Measurements from ENCODE around the gene PITPNC1. TPM values are rescaled to one million over a fixed set of nuclear protein-coding genes. Genes with fewer than 3 reads are reported as not detected.

PITPNC1 gene
- total and polyA plus RNA-seq, 2 of the 13 experiments (the other 11 are each of a cell fraction or from before 2014, with no cell fraction given): 4.1 to 5.7 TPM

DNA sequence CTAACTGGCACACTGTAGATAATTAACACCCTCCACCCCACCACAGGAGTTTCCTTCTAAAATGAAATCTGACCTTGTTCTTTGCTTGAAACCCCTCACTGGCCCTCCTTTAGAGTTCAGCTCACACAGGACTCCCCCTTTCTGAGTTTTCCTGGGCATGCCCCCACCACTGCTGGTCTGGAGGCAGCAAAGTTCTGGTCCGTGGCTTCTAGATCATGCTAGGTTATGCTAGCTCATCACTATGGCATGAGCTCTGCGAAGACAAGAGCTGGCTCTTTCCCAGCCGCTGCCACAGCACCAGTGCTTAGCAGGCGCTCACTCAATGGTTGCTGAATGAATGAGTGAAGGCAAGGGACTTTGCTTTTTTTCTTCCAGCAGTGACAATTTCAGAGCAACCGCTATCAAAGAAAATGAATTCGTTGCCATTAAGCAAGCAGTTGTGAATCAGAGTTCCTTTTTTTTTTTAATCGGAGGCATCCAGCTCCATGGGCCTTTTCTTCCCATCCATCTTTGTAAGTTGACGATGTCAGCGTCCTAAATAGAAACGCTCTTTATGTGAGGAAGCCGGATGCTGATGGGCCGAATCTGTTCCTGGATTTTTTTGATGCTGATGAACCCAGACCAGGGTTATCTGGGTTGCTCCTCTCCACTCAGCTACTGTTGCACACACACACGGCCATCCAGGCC is 259.9 kb downstream of the PITPNC1 start:
- H3K4me3 ChIP-seq (replicated peaks in 1 of 3; ENCODE audit: insufficient read depth in 1 of 3, low read depth in 2 of 3, low read length in 3 of 3): no peak overlapping the region
- FAIRE-seq: no peak

More for the DNA sequence above, 259.9 kb downstream of the PITPNC1 start:
- TF ChIP-seq, protein P1, sequence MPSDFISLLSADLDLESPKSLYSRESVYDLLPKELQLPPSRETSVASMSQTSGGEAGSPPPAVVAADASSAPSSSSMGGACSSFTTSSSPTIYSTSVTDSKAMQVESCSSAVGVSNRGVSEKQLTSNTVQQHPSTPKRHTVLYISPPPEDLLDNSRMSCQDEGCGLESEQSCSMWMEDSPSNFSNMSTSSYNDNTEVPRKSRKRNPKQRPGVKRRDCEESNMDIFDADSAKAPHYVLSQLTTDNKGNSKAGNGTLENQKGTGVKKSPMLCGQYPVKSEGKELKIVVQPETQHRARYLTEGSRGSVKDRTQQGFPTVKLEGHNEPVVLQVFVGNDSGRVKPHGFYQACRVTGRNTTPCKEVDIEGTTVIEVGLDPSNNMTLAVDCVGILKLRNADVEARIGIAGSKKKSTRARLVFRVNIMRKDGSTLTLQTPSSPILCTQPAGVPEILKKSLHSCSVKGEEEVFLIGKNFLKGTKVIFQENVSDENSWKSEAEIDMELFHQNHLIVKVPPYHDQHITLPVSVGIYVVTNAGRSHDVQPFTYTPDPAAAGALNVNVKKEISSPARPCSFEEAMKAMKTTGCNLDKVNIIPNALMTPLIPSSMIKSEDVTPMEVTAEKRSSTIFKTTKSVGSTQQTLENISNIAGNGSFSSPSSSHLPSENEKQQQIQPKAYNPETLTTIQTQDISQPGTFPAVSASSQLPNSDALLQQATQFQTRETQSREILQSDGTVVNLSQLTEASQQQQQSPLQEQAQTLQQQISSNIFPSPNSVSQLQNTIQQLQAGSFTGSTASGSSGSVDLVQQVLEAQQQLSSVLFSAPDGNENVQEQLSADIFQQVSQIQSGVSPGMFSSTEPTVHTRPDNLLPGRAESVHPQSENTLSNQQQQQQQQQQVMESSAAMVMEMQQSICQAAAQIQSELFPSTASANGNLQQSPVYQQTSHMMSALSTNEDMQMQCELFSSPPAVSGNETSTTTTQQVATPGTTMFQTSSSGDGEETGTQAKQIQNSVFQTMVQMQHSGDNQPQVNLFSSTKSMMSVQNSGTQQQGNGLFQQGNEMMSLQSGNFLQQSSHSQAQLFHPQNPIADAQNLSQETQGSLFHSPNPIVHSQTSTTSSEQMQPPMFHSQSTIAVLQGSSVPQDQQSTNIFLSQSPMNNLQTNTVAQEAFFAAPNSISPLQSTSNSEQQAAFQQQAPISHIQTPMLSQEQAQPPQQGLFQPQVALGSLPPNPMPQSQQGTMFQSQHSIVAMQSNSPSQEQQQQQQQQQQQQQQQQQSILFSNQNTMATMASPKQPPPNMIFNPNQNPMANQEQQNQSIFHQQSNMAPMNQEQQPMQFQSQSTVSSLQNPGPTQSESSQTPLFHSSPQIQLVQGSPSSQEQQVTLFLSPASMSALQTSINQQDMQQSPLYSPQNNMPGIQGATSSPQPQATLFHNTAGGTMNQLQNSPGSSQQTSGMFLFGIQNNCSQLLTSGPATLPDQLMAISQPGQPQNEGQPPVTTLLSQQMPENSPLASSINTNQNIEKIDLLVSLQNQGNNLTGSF (CRISPR knock-in tag; IDR thresholded peaks at IDR 0.05): no peak
- no peak for TF ChIP-seq ZNF44 (CRISPR knock-in tag; IDR thresholded peaks at IDR 0.05)
- TF ChIP-seq HMG20B (CRISPR knock-in tag; conservative IDR thresholded peaks at IDR 0.05): no peak
- TF ChIP-seq HNF4G (IDR thresholded peaks at IDR 0.05; ENCODE audit: borderline replicate concordance, low read depth, low read length): no peak
- no peak for TF ChIP-seq HNF4G (CRISPR knock-in tag; IDR thresholded peaks at IDR 0.05; ENCODE audit: borderline replicate concordance, low read depth)
- no peaks in the 10 kb centered on the region for H4K20me1 ChIP-seq (ENCODE audit: insufficient read depth, low read length)
- ATAC-seq (no peak), DNase-seq (ENCODE audit: low spot score) (no peak)
- H3K9me3 ChIP-seq (ENCODE audit: low read length): no peaks in the 10 kb centered on the region
- H3K79me2 ChIP-seq (ENCODE audit: insufficient read depth, low read length): no peaks in the 10 kb centered on the region
- no TSS peak for BruUV-seq (replicated peaks)
- WGBS (ENCODE audit: low lambda C conversion rate): 70% methylated on average over 13 of the region's 13 CpGs
- POLR2A ChIA-PET: interaction anchor here (1.6 kb wide), 1 partner anchor 12 kb away, joined by 4 read pairs; no protein-coding TSS in a partner anchor
- no peak overlapping the region for H2AFZ ChIP-seq (ENCODE audit: low read length)
- intact Hi-C loops (cut with micrococcal nuclease; ENCODE audit: unreplicated experiment) (no loop called here), in situ Hi-C loops (cut with HindIII; ENCODE audit: extremely low pct_ligation_motif_present, low pct_unique_long_range_greater_than_20kb) (no loop called here)
- no peak overlapping the region for H3K27ac ChIP-seq (ENCODE audit: extremely low read length, insufficient read depth, low read length)
- H3K9ac ChIP-seq (ENCODE audit: insufficient read depth, low read depth, low read length): no peak overlapping the region
- CTCF ChIA-PET (ENCODE audit: low intra/inter-chr PET ratio, low total read pairs): no interaction called here
- H3K36me3 ChIP-seq (replicated peaks in 1 of 2; ENCODE audit: control insufficient read depth in 1 of 2, insufficient read depth in 2 of 2, low read length in 2 of 2): no peaks in the 10 kb centered on the region
- H3K4me2 ChIP-seq (ENCODE audit: low read depth, low read length): no peak overlapping the region
- peaks cover 31% of the 10 kb centered on the region for H3K4me1 ChIP-seq (ENCODE audit: insufficient read depth, low read length)
- H3K27me3 ChIP-seq (ENCODE audit: control insufficient read depth in 1 of 2, insufficient read depth in 2 of 2, low read length in 2 of 2): no peaks in the 10 kb centered on the region
